ENCODE results near the gene KLK2.

KLK2 gene

GRCh38 chr19:50911206-50912101 lies 38.2 kb downstream of the KLK2 start, which contains the start of gene KLK4:
TSS of gene KLK4 (minus strand) at chr19:50911395. CDS start at chr19:50910738, 657 bp downstream.
- no peaks in the 10 kb centered on the region for H3K36me3 Mint-ChIP-seq (ENCODE audit: low read depth)
- H3K4me1 Mint-ChIP-seq (ENCODE audit: low read depth): peaks cover 5% of the 10 kb centered on the region
- H3K9me3 Mint-ChIP-seq: no peaks in the 10 kb centered on the region
- peaks cover 30% of the 10 kb centered on the region for H3K27me3 Mint-ChIP-seq (ENCODE audit: low read depth)
- no peak within 1 kb of the TSS for H3K4me3 Mint-ChIP-seq
- no peak within 1 kb of the TSS for H3K27ac Mint-ChIP-seq
- no peak for DNase-seq (ENCODE audit: low spot score)

GRCh38 chr19:50912102-50912599 lies 38.9 kb downstream of the KLK2 start:
- Mint-ChIP-seq H3K4me3 (no peak overlapping the region), H3K27ac (no peak overlapping the region), H3K4me1 (ENCODE audit: low read depth) (peaks cover 5% of the 10 kb centered on the region), H3K36me3 (ENCODE audit: low read depth) (no peaks in the 10 kb centered on the region), H3K9me3 (no peaks in the 10 kb centered on the region), H3K27me3 (ENCODE audit: low read depth) (peaks cover 33% of the 10 kb centered on the region)
- DNase-seq (ENCODE audit: low spot score): no peak

GRCh38 chr19:50912727-50913716 lies 39.8 kb downstream of the KLK2 start:
- no peaks in the 10 kb centered on the region for H3K9me3 Mint-ChIP-seq
- H3K27me3 Mint-ChIP-seq (ENCODE audit: low read depth): peaks cover 32% of the 10 kb centered on the region
- peaks cover 5% of the 10 kb centered on the region for H3K4me1 Mint-ChIP-seq (ENCODE audit: low read depth)
- H3K27ac Mint-ChIP-seq: no peak overlapping the region
- no peak overlapping the region for H3K4me3 Mint-ChIP-seq
- peak; percentile 56 for DNase-seq (ENCODE audit: low spot score)
- H3K36me3 Mint-ChIP-seq (ENCODE audit: low read depth): no peaks in the 10 kb centered on the region

- H3K4me3 Mint-ChIP-seq: no peak overlapping the region
- peaks cover 9% of the 10 kb centered on the region for H3K27me3 Mint-ChIP-seq (ENCODE audit: low read depth)
- no peaks in the 10 kb centered on the region for H3K9me3 Mint-ChIP-seq
- no peak overlapping the region for H3K27ac Mint-ChIP-seq
- no peaks in the 10 kb centered on the region for H3K4me1 Mint-ChIP-seq (ENCODE audit: low read depth)
- DNase-seq (ENCODE audit: low spot score): no peak
- H3K36me3 Mint-ChIP-seq (ENCODE audit: low read depth): no peaks in the 10 kb centered on the region
These were observed 42.8 kb downstream of the KLK2 start for GRCh38 chr19:50916069-50916468.

- no peak for DNase-seq (ENCODE audit: low spot score)
- no peak overlapping the region for H3K4me3 Mint-ChIP-seq
- H3K9me3 Mint-ChIP-seq: no peaks in the 10 kb centered on the region
- no peaks in the 10 kb centered on the region for H3K36me3 Mint-ChIP-seq (ENCODE audit: low read depth)
- peaks cover 18% of the 10 kb centered on the region for H3K27me3 Mint-ChIP-seq (ENCODE audit: low read depth)
- H3K4me1 Mint-ChIP-seq (ENCODE audit: low read depth): peaks cover 9% of the 10 kb centered on the region
- H3K27ac Mint-ChIP-seq: no peak overlapping the region
These were observed 48.4 kb downstream of the KLK2 start for GRCh38 chr19:50921426-50922316.

- Mint-ChIP-seq H3K4me1 (ENCODE audit: low read depth) (peaks cover 9% of the 10 kb centered on the region), H3K27ac (no peak overlapping the region), H3K27me3 (ENCODE audit: low read depth) (peaks cover 15% of the 10 kb centered on the region), H3K4me3 (no peak overlapping the region), H3K36me3 (ENCODE audit: low read depth) (no peaks in the 10 kb centered on the region), H3K9me3 (no peaks in the 10 kb centered on the region)
- peak; percentile 74 for DNase-seq (ENCODE audit: low spot score)
These were observed 49.1 kb downstream of the KLK2 start for GRCh38 chr19:50922317-50922853.

- Mint-ChIP-seq H3K4me3 (no peak overlapping the region), H3K27ac (no peak overlapping the region), H3K27me3 (ENCODE audit: low read depth) (peaks cover 13% of the 10 kb centered on the region), H3K36me3 (ENCODE audit: low read depth) (no peaks in the 10 kb centered on the region), H3K4me1 (ENCODE audit: low read depth) (peaks cover 9% of the 10 kb centered on the region), H3K9me3 (no peaks in the 10 kb centered on the region)
- no peak for DNase-seq (ENCODE audit: low spot score)
These were observed 51.3 kb downstream of the KLK2 start for GRCh38 chr19:50924586-50924985.

GRCh38 chr19:50925734-50926133 lies 52.5 kb downstream of the KLK2 start:
- H3K36me3 Mint-ChIP-seq (ENCODE audit: low read depth): no peaks in the 10 kb centered on the region
- no peak overlapping the region for H3K4me3 Mint-ChIP-seq
- H3K9me3 Mint-ChIP-seq: no peaks in the 10 kb centered on the region
- DNase-seq (ENCODE audit: low spot score): no peak
- H3K4me1 Mint-ChIP-seq (ENCODE audit: low read depth): peaks cover 11% of the 10 kb centered on the region
- peaks cover 16% of the 10 kb centered on the region for H3K27me3 Mint-ChIP-seq (ENCODE audit: low read depth)
- no peak overlapping the region for H3K27ac Mint-ChIP-seq

- no peak overlapping the region for H3K4me3 Mint-ChIP-seq
- H3K36me3 Mint-ChIP-seq (ENCODE audit: low read depth): no peaks in the 10 kb centered on the region
- H3K9me3 Mint-ChIP-seq: no peaks in the 10 kb centered on the region
- peaks cover 19% of the 10 kb centered on the region for H3K27me3 Mint-ChIP-seq (ENCODE audit: low read depth)
- peaks cover 12% of the 10 kb centered on the region for H3K4me1 Mint-ChIP-seq (ENCODE audit: low read depth)
- no peak overlapping the region for H3K27ac Mint-ChIP-seq
- no peak for DNase-seq (ENCODE audit: low spot score)
These were observed 52.9 kb downstream of the KLK2 start for GRCh38 chr19:50926144-50926543.

- Mint-ChIP-seq H3K4me1 (ENCODE audit: low read depth) (peaks cover 3% of the 10 kb centered on the region), H3K4me3 (no peak overlapping the region), H3K27me3 (ENCODE audit: low read depth) (peaks cover 15% of the 10 kb centered on the region), H3K27ac (no peak overlapping the region), H3K36me3 (ENCODE audit: low read depth) (no peaks in the 10 kb centered on the region), H3K9me3 (no peaks in the 10 kb centered on the region)
- DNase-seq (ENCODE audit: low spot score): no peak
These were observed 55.6 kb downstream of the KLK2 start for GRCh38 chr19:50928831-50929230.
